ENCODE data around the gene RNF150.

DNA sequence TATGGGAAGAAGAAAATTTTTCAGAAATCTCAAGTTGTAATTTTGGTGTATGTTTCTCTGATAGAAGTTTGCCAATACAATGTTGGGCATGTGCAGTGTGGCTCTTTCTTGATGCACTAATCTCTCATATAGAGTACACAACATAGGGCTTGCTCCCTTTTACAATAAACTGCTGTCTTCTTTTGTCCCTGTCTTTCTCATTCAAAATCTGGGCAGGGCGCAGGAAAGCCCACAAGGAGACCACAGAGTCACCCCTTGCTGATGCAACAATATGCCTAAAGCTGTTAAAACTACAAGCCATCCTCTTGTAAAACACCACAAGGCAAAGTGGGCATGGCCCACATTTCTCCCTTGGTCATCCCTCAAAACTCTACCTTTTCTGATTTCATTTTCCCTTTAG lies 313.7 kb downstream of the RNF150 start:
- TF ChIP-seq, protein P1, sequence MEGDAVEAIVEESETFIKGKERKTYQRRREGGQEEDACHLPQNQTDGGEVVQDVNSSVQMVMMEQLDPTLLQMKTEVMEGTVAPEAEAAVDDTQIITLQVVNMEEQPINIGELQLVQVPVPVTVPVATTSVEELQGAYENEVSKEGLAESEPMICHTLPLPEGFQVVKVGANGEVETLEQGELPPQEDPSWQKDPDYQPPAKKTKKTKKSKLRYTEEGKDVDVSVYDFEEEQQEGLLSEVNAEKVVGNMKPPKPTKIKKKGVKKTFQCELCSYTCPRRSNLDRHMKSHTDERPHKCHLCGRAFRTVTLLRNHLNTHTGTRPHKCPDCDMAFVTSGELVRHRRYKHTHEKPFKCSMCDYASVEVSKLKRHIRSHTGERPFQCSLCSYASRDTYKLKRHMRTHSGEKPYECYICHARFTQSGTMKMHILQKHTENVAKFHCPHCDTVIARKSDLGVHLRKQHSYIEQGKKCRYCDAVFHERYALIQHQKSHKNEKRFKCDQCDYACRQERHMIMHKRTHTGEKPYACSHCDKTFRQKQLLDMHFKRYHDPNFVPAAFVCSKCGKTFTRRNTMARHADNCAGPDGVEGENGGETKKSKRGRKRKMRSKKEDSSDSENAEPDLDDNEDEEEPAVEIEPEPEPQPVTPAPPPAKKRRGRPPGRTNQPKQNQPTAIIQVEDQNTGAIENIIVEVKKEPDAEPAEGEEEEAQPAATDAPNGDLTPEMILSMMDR (conservative IDR thresholded peaks at IDR 0.05; ENCODE audit: low read length), result no peak
- TF ChIP-seq EZH2phosphoT487 (IDR thresholded peaks at IDR 0.05; ENCODE audit: borderline replicate concordance), result no peak
